ENCODE data around the gene SYCN. TPM values are rescaled to one million over a fixed set of nuclear protein-coding genes. Genes with fewer than 3 reads are reported as not detected.

Gene SYCN
- polyA plus RNA-seq, 3 donors: not detected

- H3K27ac Mint-ChIP-seq: no peak overlapping the region
- no peaks in the 10 kb centered on the region for H3K36me3 Mint-ChIP-seq
- DNase-seq: no peak
- Histone ChIP-seq H3K27ac (ENCODE audit: low read depth in 1 of 2, low read length in 2 of 2) (no peak overlapping the region), H4K20me1 (ENCODE audit: insufficient read depth, low read length) (no peaks in the 10 kb centered on the region), H3K36me3 (replicated peaks in 1 of 2; ENCODE audit: control insufficient read depth in 1 of 2, insufficient read depth in 2 of 2, low read length in 2 of 2) (no peaks in the 10 kb centered on the region), H3K9me3 (replicated peaks in 1 of 2; ENCODE audit: control insufficient read depth in 1 of 2, insufficient read depth in 1 of 2, low read length in 2 of 2) (no peaks in the 10 kb centered on the region), H2AFZ (ENCODE audit: insufficient read depth, low read depth, low read length, poor library complexity, severe bottlenecking) (no peak overlapping the region), H3K4me1 (ENCODE audit: control insufficient read depth in 1 of 2, insufficient read depth in 2 of 2, low read length in 2 of 2) (peaks cover 0 to 6% of the 10 kb centered on the region in 2 donors), H3K9ac (ENCODE audit: insufficient read depth, low read length, poor library complexity, severe bottlenecking) (no peak overlapping the region), H3K4me2 (replicated peaks; ENCODE audit: extremely low read depth, low read length, poor library complexity, severe bottlenecking) (no peak overlapping the region), H3K27me3 (ENCODE audit: control insufficient read depth in 2 of 2, insufficient read depth in 2 of 2, low read length in 2 of 2) (peaks cover 0 to 16% of the 10 kb centered on the region in 2 donors), H3K79me2 (ENCODE audit: insufficient read depth, low read length) (no peaks in the 10 kb centered on the region), H3K4me3 (replicated peaks in 1 of 3; ENCODE audit: low read depth in 2 of 3, low read length in 3 of 3) (no peak overlapping the region)
- H3K4me3 Mint-ChIP-seq: no peak overlapping the region
- H3K9me3 Mint-ChIP-seq: peaks cover 0 to 7% (median 0%) of the 10 kb centered on the region in 7 donors
- H3K4me1 Mint-ChIP-seq: no peaks in the 10 kb centered on the region
- 6% methylated on average over 2 of the region's 3 CpGs for WGBS (ENCODE audit: insufficient coverage)
- peaks cover 21 to 24% (median 23%) of the 10 kb centered on the region in 3 donors for H3K27me3 Mint-ChIP-seq (ENCODE audit: low read depth in 3 of 3)
- intact Hi-C loops (cut with micrococcal nuclease): no loop called here
- no peak for TF ChIP-seq CTCF (IDR thresholded peaks at IDR 0.05)
Measured at GRCh38 chr19:39252458-39252857, 48.4 kb upstream of the SYCN start.

GRCh38 chr19:39251846-39252245 is 47.8 kb upstream of the SYCN start:
- intact Hi-C loops (cut with micrococcal nuclease): no loop called here
- H3K4me3 ChIP-seq (replicated peaks in 1 of 3; ENCODE audit: low read depth in 2 of 3, low read length in 3 of 3): no peak overlapping the region
- H4K20me1 ChIP-seq (ENCODE audit: insufficient read depth, low read length): no peaks in the 10 kb centered on the region
- H3K27me3 ChIP-seq (ENCODE audit: control insufficient read depth in 2 of 2, insufficient read depth in 2 of 2, low read length in 2 of 2): peaks cover 2 to 22% of the 10 kb centered on the region in 2 donors
- no peaks in the 10 kb centered on the region for H3K36me3 ChIP-seq (replicated peaks in 1 of 2; ENCODE audit: control insufficient read depth in 1 of 2, insufficient read depth in 2 of 2, low read length in 2 of 2)
- H3K79me2 ChIP-seq (ENCODE audit: insufficient read depth, low read length): no peaks in the 10 kb centered on the region
- peaks cover 4% of the 10 kb centered on the region for H3K4me1 Mint-ChIP-seq
- no peak for TF ChIP-seq CTCF (IDR thresholded peaks at IDR 0.05)
- H3K4me3 Mint-ChIP-seq: no peak overlapping the region
- H3K4me1 ChIP-seq (ENCODE audit: control insufficient read depth in 1 of 2, insufficient read depth in 2 of 2, low read length in 2 of 2): peaks cover 0 to 7% of the 10 kb centered on the region in 2 donors
- H3K9me3 ChIP-seq (replicated peaks in 1 of 2; ENCODE audit: control insufficient read depth in 1 of 2, insufficient read depth in 1 of 2, low read length in 2 of 2): no peaks in the 10 kb centered on the region
- H3K4me2 ChIP-seq (replicated peaks; ENCODE audit: extremely low read depth, low read length, poor library complexity, severe bottlenecking): no peak overlapping the region
- H3K9ac ChIP-seq (ENCODE audit: insufficient read depth, low read length, poor library complexity, severe bottlenecking): no peak overlapping the region
- DNase-seq: no peak
- WGBS (ENCODE audit: insufficient coverage): 8% methylated on average over 2 of the region's 3 CpGs
- H3K36me3 Mint-ChIP-seq: no peaks in the 10 kb centered on the region
- peaks cover 0 to 11% (median 1%) of the 10 kb centered on the region in 7 donors for H3K9me3 Mint-ChIP-seq
- no peak overlapping the region for H3K27ac Mint-ChIP-seq
- no peak overlapping the region for H3K27ac ChIP-seq (ENCODE audit: low read depth in 1 of 2, low read length in 2 of 2)
- peaks cover 27 to 28% (median 28%) of the 10 kb centered on the region in 3 donors for H3K27me3 Mint-ChIP-seq (ENCODE audit: low read depth in 3 of 3)
- no peak overlapping the region for H2AFZ ChIP-seq (ENCODE audit: insufficient read depth, low read depth, low read length, poor library complexity, severe bottlenecking)
